ENCODE results near the gene MYO1A.
A peak's percentile ranks its signal among the peaks of the same experiment; 100 is the strongest.

MYO1A gene

GRCh38 chr12:57069523-57069922 is 19.6 kb upstream of the MYO1A start:
- intact Hi-C loops (cut with DNase I; ENCODE audit: low total_unique reads) = loop anchor here (2.0 kb wide), 1 partner anchor 41 kb away; the partner anchor contains the start of gene STAT6
- peaks cover 5 to 34% (median 20%) of the 10 kb centered on the region in 3 donors for H3K36me3 ChIP-seq
- H3K27ac ChIP-seq = peak overlapping the region; percentile 73 to 78

DNA sequence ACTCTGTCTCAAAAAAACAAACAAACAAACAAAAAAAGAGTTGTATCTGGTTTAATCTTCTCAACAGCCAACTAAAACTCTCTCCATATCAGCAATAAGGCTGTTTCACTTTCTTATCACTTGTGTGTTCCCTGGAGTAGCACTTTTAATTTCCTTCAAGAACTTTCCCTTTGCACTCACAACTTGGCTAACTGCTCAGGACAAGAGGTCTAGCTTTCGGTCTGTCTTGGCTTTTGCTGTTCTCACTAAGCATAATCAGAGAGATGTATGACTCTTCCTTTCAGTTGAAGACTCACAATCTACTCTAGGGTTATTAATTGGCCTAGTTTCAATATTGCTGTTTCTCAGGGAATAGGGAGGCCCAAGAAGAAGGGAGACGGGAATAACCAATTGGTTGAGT is 16.3 kb upstream of the MYO1A start:
- Histone ChIP-seq H3K27ac (no peak overlapping the region), H3K4me3 (no peak overlapping the region), H3K4me1 (peaks cover 0 to 9% (median 1%) of the 10 kb centered on the region in 4 donors), H3K36me3 (peaks cover 0 to 28% (median 11%) of the 10 kb centered on the region in 3 donors), H3K27me3 (no peaks in the 10 kb centered on the region), H3K9me3 (no peaks in the 10 kb centered on the region)
- no peak for DNase-seq
- intact Hi-C loops (cut with DNase I; ENCODE audit: low total_unique reads) = no loop called here
- no peak for TF ChIP-seq CTCF (IDR thresholded peaks at IDR 0.05)

More at GRCh38 chr12:57069523-57069922, 19.6 kb upstream of the MYO1A start:
- H3K27me3 ChIP-seq = no peaks in the 10 kb centered on the region
- peak; percentile 88 to 96 for TF ChIP-seq CTCF (IDR thresholded peaks at IDR 0.05)
- H3K4me1 ChIP-seq = peaks cover 0 to 28% (median 6%) of the 10 kb centered on the region in 4 donors
- H3K4me3 ChIP-seq = no peak overlapping the region
- peak; percentile 80 to 87 for DNase-seq
- H3K9me3 ChIP-seq = no peaks in the 10 kb centered on the region

DNA sequence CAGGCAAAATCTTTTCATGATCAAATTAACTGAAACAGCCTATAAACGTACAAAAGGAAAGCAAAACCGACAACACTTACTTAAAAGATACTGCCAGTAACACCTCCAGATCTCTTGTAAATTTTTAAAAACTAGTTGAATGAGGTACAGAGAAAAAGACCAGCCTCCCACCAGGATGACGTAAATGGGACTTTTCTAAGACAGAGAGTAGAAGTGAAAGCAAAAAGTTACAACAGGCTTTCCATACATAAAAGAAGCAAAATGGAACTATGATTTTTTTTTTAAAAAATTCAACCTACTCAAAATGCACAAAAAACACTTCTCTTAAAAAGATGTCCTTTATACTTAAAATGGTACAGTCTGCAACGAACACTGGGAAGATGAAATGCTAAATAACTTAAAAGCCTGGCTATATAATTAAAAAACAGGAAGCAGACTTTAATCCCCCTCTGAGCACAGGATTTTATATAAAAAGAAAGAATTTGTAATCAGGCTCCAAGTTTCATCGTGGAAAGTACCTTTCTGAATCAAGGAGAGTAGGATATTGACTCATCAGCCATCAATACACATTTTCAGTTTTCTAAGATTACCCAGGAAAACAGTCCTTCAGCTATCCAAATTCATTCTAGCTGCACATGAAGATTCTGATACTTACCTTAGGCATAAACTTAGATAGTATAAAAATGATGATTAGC is 14.2 kb upstream of the MYO1A start:
- Histone ChIP-seq H3K9me3 (no peaks in the 10 kb centered on the region), H3K4me1 (peaks cover 0 to 2% (median 0%) of the 10 kb centered on the region in 4 donors), H3K27ac (no peak overlapping the region), H3K27me3 (no peaks in the 10 kb centered on the region), H3K36me3 (peaks cover 10 to 38% (median 26%) of the 10 kb centered on the region in 3 donors), H3K4me3 (no peak overlapping the region)
- DNase-seq = no peak
- no peak for TF ChIP-seq CTCF (IDR thresholded peaks at IDR 0.05)
- intact Hi-C loops (cut with DNase I; ENCODE audit: low total_unique reads) = no loop called here

DNA sequence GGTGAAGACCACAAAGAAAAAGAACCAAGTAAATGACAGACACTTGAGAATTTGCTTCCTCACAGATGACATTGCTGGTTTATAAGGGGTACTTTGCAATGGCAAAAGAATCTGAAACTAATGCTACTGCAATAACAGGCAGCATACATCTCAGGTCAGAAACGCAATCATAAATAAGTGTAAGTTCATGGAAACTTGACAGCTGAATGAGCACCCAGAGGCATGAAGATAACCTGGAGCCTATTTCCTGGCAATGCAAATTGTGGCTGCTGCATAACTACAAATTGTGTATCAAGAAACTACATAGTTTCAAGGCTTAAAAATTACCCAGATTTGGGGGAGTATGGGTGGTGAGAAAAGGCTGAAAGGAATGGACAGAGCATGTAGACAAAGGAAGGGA is 8.5 kb upstream of the MYO1A start:
- Histone ChIP-seq H3K27ac (no peak overlapping the region), H3K9me3 (no peaks in the 10 kb centered on the region), H3K4me3 (no peak overlapping the region), H3K27me3 (no peaks in the 10 kb centered on the region), H3K36me3 (peaks cover 10 to 47% (median 23%) of the 10 kb centered on the region in 3 donors), H3K4me1 (no peaks in the 10 kb centered on the region)
- intact Hi-C loops (cut with DNase I; ENCODE audit: low total_unique reads) = no loop called here
- TF ChIP-seq CTCF (IDR thresholded peaks at IDR 0.05) = no peak
- DNase-seq = no peak

GRCh38 chr12:57057067-57057751 is 7.3 kb upstream of the MYO1A start:
- no peak for TF ChIP-seq CTCF (IDR thresholded peaks at IDR 0.05)
- Histone ChIP-seq H3K4me1 (no peaks in the 10 kb centered on the region), H3K27me3 (no peaks in the 10 kb centered on the region), H3K36me3 (peaks cover 10 to 43% (median 23%) of the 10 kb centered on the region in 3 donors), H3K4me3 (no peak overlapping the region), H3K9me3 (no peaks in the 10 kb centered on the region), H3K27ac (peak overlapping the region in 1 of 2 donors; percentile 47)
- DNase-seq = no peak
- intact Hi-C loops (cut with DNase I; ENCODE audit: low total_unique reads) = no loop called here

All from tibial artery (tissue), 4 donors.